Kidney (tissue), 14 donors: ENCODE results near the gene ZBP1. TPM values are rescaled to one million over a fixed set of nuclear protein-coding genes. Genes with fewer than 3 reads are reported as not detected.
A peak's percentile ranks its signal among the peaks of the same experiment; 100 is the strongest.

Experiments used
- DNase-seq, 5 donors: peaks; one replicate each; pipeline ENCODE4 v3.0.0-alpha.2; 2013 to 2020
- FAIRE-seq: peaks from 2 replicates; lab custom pipeline; 2012; peaks lifted over from hg19 to GRCh38; lab: Jason Lieb, UNC
- H3K27ac ChIP-seq, 2 donors: one replicate each; pipeline ENCODE4 v1.7.0; 2013; ENCODE audit warnings: low read depth in 2 of 2, low read length in 2 of 2, inconsistent platforms in 1 of 2
- H3K27me3 ChIP-seq: one replicate; pipeline ENCODE4 v1.7.1; 2013; ENCODE audit warnings: low read length, inconsistent platforms; ENCODE audit not compliant: control insufficient read depth, insufficient read depth
- H3K36me3 ChIP-seq, 3 donors: one replicate each; pipeline versions ENCODE4 v1.7.0 to v1.7.1; 2013; ENCODE audit warnings: low read length in 3 of 3, control low read depth in 1 of 3, inconsistent platforms in 1 of 3; ENCODE audit not compliant: insufficient read depth in 3 of 3, control insufficient read depth in 2 of 3
- H3K4me1 ChIP-seq, 3 donors: one replicate each; pipeline versions ENCODE4 v1.7.0 to v1.7.1; 2013; ENCODE audit warnings: low read length in 3 of 3, inconsistent platforms in 1 of 3, low read depth in 1 of 3; ENCODE audit not compliant: control insufficient read depth in 2 of 3, insufficient read depth in 2 of 3
- H3K4me3 ChIP-seq, 3 donors: one replicate each; pipeline versions ENCODE4 v1.7.0 to v1.8.1; 2013; ENCODE audit warnings: low read length in 3 of 3, control low read depth in 1 of 3, inconsistent platforms in 1 of 3
- H3K9ac ChIP-seq, 3 donors: one replicate each; pipeline versions ENCODE4 v1.7.0 to v1.7.1; 2013; ENCODE audit warnings: low read length in 3 of 3, control low read depth in 1 of 3, inconsistent platforms in 1 of 3
- H3K9me3 ChIP-seq, 3 donors: one replicate each; pipeline versions ENCODE4 v1.7.0 to v1.7.1; 2013; ENCODE audit warnings: low read length in 3 of 3, control low read depth in 1 of 3, inconsistent platforms in 1 of 3; ENCODE audit not compliant: control insufficient read depth in 2 of 3, insufficient read depth in 1 of 3
- intact Hi-C: fragments of 100-400 bp; cut with DNase I; formaldehyde crosslinking; loops from one replicate; pipeline ENCODE4 v1.11.1; 2022
- polyA plus RNA-seq: library from polyadenylated mRNA; stranded (reverse); fragments of 350-450 nt; fragmentation: Illumina TruSeq; extraction: RNeasy Lipid Tissue Mini Kit (QIAGEN cat#74804); gene quantifications from one replicate; pipeline ENCODE4 v1.2.3, GENCODE V29; 2014; ENCODE audit warnings: low read depth, low replicate concordance; ENCODE audit not compliant: insufficient read depth
- total RNA-seq: library from RNA; stranded (reverse); fragmentation: NEBNext Ultra II Directional; extraction: Animal tissue kit (Norgen Biotek cat#: 25700); gene quantifications from one replicate; pipeline ENCODE4 v1.2.1, GENCODE V29; 2021
- TF ChIP-seq, protein P1 (sequence below): IDR thresholded peaks from 3 replicates; pipeline ENCODE4 v1.5.1; 2012; ENCODE audit warnings: mild to moderate bottlenecking, moderate library complexity, borderline replicate concordance; ENCODE audit not compliant: insufficient read depth; ENCODE audit errors: extremely low read depth
- donor health status: control.
- donor health status: control.
- donor health status: control.
- donor health status: control.
- donor health status: control.
- donor health status: DM: yes; HTN: yes; CAD: no.
- donor health status: Normal renal cell carcinoma (clear cell type).

ZBP1 gene
- total and polyA plus RNA-seq, 2 donors from 2014 or later = 3.7 TPM; not detected in 1

DNA sequence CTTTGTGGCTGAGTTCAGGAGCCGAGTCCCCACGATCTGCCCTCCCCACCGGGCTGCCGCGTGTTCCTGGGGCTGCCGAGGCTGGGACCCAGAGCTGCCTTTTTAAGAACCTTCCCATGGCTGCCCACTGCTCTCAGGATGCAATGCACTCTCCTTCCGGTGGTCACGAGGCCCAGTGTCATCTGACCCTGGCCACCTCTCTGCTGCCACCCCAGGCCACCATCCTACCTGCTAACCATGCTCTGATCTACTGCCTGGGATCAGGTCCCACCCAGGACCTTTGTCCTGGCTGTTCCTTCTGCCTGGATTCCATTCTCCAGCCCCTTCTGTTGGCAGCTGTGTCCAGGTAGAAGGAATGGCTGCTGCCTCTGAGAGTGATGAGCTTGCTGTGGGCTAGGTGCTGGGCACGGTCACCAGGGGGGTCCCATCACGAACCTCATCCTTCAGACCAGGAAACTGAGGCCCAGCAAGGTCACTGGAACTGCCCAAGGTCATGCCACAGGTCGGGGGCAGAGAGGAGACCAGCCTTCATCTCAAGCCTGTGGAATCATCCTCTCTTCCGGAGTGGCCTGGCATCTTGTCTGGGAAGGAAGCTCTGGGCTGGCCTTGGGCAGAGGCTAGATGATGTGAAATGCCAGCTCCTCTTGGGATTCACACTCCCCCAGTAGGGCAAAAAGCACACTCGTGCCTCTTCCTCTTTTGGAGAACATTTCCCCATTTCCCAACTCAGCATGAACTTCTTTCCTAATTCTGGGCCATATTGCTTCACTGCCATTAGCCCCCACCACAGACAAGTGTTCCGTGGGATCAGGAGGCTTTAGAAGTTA lies 38.8 kb downstream of the ZBP1 start:
- peak overlapping the region in 2 of 3 donors; percentile 15 to 21 for H3K4me3 ChIP-seq
- H3K9ac ChIP-seq = peak overlapping the region in 1 of 3 donors; percentile 78
- TF ChIP-seq, protein P1, sequence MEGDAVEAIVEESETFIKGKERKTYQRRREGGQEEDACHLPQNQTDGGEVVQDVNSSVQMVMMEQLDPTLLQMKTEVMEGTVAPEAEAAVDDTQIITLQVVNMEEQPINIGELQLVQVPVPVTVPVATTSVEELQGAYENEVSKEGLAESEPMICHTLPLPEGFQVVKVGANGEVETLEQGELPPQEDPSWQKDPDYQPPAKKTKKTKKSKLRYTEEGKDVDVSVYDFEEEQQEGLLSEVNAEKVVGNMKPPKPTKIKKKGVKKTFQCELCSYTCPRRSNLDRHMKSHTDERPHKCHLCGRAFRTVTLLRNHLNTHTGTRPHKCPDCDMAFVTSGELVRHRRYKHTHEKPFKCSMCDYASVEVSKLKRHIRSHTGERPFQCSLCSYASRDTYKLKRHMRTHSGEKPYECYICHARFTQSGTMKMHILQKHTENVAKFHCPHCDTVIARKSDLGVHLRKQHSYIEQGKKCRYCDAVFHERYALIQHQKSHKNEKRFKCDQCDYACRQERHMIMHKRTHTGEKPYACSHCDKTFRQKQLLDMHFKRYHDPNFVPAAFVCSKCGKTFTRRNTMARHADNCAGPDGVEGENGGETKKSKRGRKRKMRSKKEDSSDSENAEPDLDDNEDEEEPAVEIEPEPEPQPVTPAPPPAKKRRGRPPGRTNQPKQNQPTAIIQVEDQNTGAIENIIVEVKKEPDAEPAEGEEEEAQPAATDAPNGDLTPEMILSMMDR = no peak
- H3K36me3 ChIP-seq = no peaks in the 10 kb centered on the region
- peaks cover 0 to 60% (median 56%) of the 10 kb centered on the region in 3 donors for H3K4me1 ChIP-seq
- intact Hi-C loops = no loop called here
- no peaks in the 10 kb centered on the region for H3K27me3 ChIP-seq
- H3K9me3 ChIP-seq = no peaks in the 10 kb centered on the region
- DNase-seq (no peak), FAIRE-seq (no peak)
- peak overlapping the region; percentile 94 to 97 for H3K27ac ChIP-seq

DNA sequence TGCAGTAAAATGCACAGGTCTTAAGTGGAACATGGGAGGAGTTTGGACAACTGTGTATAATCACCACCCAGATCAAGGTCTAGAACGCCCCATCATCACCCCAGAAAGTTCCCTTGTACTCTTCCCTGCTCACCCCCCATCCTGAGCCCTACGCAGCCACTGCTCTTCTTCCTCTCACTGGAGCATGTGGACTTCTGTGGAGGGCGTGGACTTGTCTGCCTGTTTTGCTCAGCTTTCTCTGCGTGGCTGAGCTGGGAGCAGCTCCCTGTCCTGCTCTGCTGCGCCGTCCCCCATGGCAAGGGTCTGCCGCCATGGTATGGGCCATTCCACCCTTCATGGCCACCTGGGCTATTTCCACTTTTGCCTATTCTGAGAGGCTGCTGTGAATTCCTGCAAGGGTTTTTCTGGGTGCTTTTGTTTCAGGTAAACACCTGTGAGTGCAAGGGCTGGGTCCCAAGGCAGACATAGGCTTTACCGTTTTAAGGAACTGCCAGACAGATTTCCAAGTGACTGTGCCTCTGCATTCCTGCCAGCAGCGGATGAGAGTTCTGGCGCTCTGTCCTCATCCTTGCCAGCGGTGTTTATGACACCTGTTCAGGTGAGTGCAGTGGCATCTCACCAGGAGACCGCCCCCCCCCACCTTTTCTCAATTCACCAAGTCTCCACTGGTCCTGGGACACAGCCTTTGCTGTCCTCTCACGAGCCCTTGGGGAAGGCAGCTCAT lies 39.6 kb downstream of the ZBP1 start:
- TF ChIP-seq, protein P1 = no peak
- FAIRE-seq = no peak
- Histone ChIP-seq H3K4me3 (peak overlapping the region in 2 of 3 donors; percentile 18 to 33), H3K9me3 (no peaks in the 10 kb centered on the region), H3K9ac (peak overlapping the region in 2 of 3 donors; percentile 5 to 78), H3K27me3 (no peaks in the 10 kb centered on the region), H3K36me3 (no peaks in the 10 kb centered on the region), H3K4me1 (peaks cover 0 to 53% (median 51%) of the 10 kb centered on the region in 3 donors), H3K27ac (peak overlapping the region; percentile 94 to 97)
- intact Hi-C loops = no loop called here
- no peak for DNase-seq

DNA sequence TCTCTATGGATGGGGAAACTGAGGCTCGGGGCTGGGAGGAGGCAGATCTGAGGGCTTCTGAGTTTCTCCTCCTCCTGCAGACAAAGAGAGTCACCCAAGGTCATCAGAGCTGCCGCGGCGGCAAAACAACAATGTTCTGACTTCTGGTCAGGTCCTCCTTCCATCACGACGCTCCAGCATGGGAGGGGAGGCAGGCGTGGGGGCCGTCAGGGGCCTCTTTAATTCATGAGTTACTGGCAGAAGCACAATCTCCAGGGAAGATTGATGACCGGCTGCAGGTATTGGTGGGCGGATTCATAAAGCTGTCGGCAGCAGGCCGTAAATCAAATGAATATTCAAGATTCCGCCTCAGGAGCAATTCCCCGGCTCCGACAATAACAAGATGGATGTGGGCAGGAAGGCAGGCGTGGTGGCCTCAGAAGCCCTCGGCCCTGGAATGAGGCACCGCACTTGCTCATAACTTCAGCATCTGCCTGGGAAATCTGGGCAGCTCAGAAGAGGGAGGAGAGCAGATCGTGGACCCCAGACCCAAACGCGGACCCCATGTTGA lies 40.3 kb downstream of the ZBP1 start:
- H3K27ac ChIP-seq = peak overlapping the region; percentile 53 to 94
- intact Hi-C loops = no loop called here
- no peak for FAIRE-seq

More for the DNA sequence above, 40.3 kb downstream of the ZBP1 start:
- Histone ChIP-seq H3K9ac (peak overlapping the region in 1 of 3 donors; percentile 78), H3K9me3 (no peaks in the 10 kb centered on the region), H3K36me3 (no peaks in the 10 kb centered on the region), H3K4me3 (peak overlapping the region in 2 of 3 donors; percentile 18 to 33), H3K27me3 (no peaks in the 10 kb centered on the region), H3K4me1 (peaks cover 0 to 47% (median 47%) of the 10 kb centered on the region in 3 donors)
- TF ChIP-seq, protein P1 = no peak
- DNase-seq = peak in 4 of 5 donors; percentile 86 to 91 (median 90)
